ENCODE data around the gene SPCS1. TPM values are rescaled to one million over a fixed set of nuclear protein-coding genes. Genes with fewer than 3 reads are reported as not detected.
A peak's percentile ranks its signal among the peaks of the same experiment; 100 is the strongest.

SPCS1 gene
- total and polyA plus RNA-seq, 9 of the 15 experiments (the other 6 are each of a cell fraction or from before 2014, with no cell fraction given), result 73.9 to 567 (median 127) TPM

GRCh38 chr3:52685709-52686691 lies 19.9 kb upstream of the SPCS1 start, which contains the start of the genes GNL3 and PBRM1 (continued):
- TF ChIP-seq JUN (IDR thresholded peaks at IDR 0.05; ENCODE audit: borderline replicate concordance, low read depth, low read length) (peak; percentile 64; the same call in 1 of the 2 replicates), JUN (CRISPR knock-in tag; IDR thresholded peaks at IDR 0.05; ENCODE audit: borderline replicate concordance) (no peak), MITF (IDR thresholded peaks at IDR 0.05) (peak; percentile 30; the same call in 1 of the 2 replicates), TEAD1 (CRISPR knock-in tag; IDR thresholded peaks at IDR 0.05) (peak in 1 of 2 experiments; percentile 82; a peak in 2 of 4 replicates), ZBTB8A (IDR thresholded peaks at IDR 0.05; ENCODE audit: partially characterized antibody) (no peak), ZNF583 (CRISPR knock-in tag; IDR thresholded peaks at IDR 0.05) (no peak), ZSCAN32 (CRISPR knock-in tag; IDR thresholded peaks at IDR 0.05) (no peak), NR3C1 (CRISPR knock-in tag; IDR thresholded peaks at IDR 0.05) (no peak), PHF20 (IDR thresholded peaks at IDR 0.05; ENCODE audit: partially characterized antibody) (peak; percentile 80), XRCC4 (IDR thresholded peaks at IDR 0.05; ENCODE audit: extremely low read depth, insufficient read depth, insufficient read length) (no peak), MYBL2 (IDR thresholded peaks at IDR 0.05; ENCODE audit: low read depth) (no peak), MYBL2 (CRISPR knock-in tag; IDR thresholded peaks at IDR 0.05; ENCODE audit: borderline replicate concordance) (no peak), MBD2 (IDR thresholded peaks at IDR 0.05; ENCODE audit: borderline replicate concordance, low read depth) (peak; percentile 63), ZNF263 (CRISPR knock-in tag; IDR thresholded peaks at IDR 0.05; ENCODE audit: borderline replicate concordance) (no peak; the same call in 1 of the 2 replicates), ZNF511 (CRISPR knock-in tag; IDR thresholded peaks at IDR 0.05) (peak; percentile 19; the same call in 1 of the 2 replicates), RNF2 (IDR thresholded peaks at IDR 0.05) (peak; percentile 54; the same call in 1 of the 2 replicates), TAF15 (IDR thresholded peaks at IDR 0.05; ENCODE audit: low read depth, low read length) (no peak), MTF1 (CRISPR knock-in tag; IDR thresholded peaks at IDR 0.05; ENCODE audit: borderline replicate concordance) (no peak), SMAD4 (CRISPR knock-in tag; conservative IDR thresholded peaks at IDR 0.05) (no peak), TFE3 (CRISPR knock-in tag; IDR thresholded peaks at IDR 0.05) (no peak), NCOA2 (IDR thresholded peaks at IDR 0.05; ENCODE audit: partially characterized antibody in 2 of 2) (no peak), STAT5A (IDR thresholded peaks at IDR 0.05; ENCODE audit: borderline replicate concordance, low read length) (no peak), SLC30A9 (CRISPR knock-in tag; IDR thresholded peaks at IDR 0.05) (no peak), LCOR (CRISPR knock-in tag; IDR thresholded peaks at IDR 0.05) (no peak), STAG1 (CRISPR knock-in tag; IDR thresholded peaks at IDR 0.05; ENCODE audit: borderline replicate concordance) (no peak), POLR2AphosphoS2 (IDR thresholded peaks at IDR 0.05; ENCODE audit: low read length) (no peak)

Measured in K562 (cell line).